Activated CD4-positive, alpha-beta T cell treated with anti-CD3 and anti-CD28 coated beads, Interleukin-10, Interleukin-2, amounts not matched to agents 100 ng/mL and 50 ng/mL, durations not matched to agents 16 hours and 8 hours (primary cell): ENCODE measurements around the gene PARL.
"Not testable (repeated sequence)": the region's sequence is repeated elsewhere in the genome, so short reads cannot be mapped to it uniquely, and the experiment has no call there.

Experiments
- DNase-seq: peaks from one replicate; pipeline ENCODE4 v3.0.0-alpha.2; 2020

The PARL gene

GRCh38 chr3:183816681-183817510 is 67.8 kb downstream of the PARL start:
- no peak for DNase-seq

GRCh38 chr3:183815951-183816475 is 68.7 kb downstream of the PARL start:
- DNase-seq: no peak

GRCh38 chr3:183815563-183815940 is 69.1 kb downstream of the PARL start:
- DNase-seq: no peak

GRCh38 chr3:183814240-183814639 is 70.4 kb downstream of the PARL start:
- DNase-seq: no peak

DNA sequence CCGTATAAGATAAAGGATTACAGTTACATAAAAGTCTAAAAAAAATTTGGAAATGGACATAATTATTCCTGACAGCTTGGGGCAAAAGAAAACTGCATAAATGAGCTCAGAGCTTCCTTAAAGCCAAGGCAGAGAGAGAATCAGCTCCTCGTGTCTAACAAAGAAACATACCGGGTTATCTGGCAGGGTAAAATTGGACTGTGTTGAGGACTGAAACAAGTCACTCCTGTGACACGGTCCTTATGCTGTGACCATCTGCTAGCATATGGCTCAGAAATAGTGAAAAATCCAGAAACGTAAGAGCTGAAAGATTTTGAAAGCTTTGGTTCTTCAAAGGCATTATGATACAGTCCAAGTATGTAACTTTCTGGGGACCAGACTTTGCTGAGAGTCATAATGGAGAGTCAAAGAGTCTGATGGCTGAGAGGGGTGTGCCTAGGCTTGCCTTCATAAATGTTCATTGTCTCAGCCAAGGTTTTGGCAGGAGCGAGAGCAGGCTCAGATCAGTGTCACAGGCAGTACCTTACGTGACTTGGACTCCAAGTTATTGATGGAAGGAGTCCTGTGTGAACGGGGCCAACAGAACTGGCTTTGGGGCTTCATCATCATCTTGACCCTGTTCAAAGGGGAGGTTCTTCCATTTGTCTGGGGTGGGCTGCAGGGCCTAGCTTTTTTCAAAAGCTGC is 71.8 kb downstream of the PARL start:
- no peak for DNase-seq

- no peak for DNase-seq
Observed at GRCh38 chr3:183811638-183812037, 73.0 kb downstream of the PARL start.

GRCh38 chr3:183810643-183811594 is 73.8 kb downstream of the PARL start:
- DNase-seq: no peak

- DNase-seq: no peak
Observed at GRCh38 chr3:183809270-183809669, 75.4 kb downstream of the PARL start.

DNA sequence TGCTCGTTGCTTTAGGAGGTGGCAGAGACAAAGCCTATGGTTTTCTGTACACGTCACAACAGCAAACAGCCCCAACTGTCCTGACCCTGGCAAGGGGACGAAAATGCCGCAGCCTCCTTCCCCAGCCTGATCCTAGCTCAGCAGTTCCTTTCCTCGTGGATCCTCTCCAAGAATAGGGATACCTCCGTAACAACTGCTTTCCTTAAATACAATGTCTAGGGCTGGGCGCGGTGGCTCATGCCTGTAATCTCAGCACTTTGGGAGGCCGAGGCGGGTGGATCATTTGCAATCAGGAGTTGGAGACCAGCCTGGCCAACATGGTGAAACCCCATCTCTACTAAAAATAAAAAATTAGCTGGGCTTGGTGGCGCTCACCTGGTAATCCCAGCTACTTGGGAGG is 76.3 kb downstream of the PARL start:
- DNase-seq: no peak

DNA sequence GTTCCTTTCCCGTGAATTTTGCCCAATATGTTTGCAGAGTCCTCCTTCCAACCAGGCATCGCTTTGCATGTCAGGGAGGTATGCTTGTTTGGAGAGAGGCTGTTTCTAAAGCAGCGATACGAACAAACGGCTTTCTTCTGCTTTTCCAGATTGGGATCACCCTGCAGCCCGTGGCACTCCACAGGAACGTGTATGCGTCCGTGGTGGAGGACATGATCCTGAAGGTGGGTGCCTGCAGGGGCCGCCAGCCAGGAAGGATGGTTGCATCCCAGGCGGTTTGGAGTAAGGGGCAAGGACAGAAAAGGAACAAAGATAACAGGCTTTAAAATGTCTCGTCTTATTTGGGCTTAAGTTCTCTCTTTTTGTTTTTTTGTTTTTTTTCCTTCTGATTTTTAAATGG is 76.8 kb downstream of the PARL start:
- no peak for DNase-seq

GRCh38 chr3:183807209-183807728 is 77.4 kb downstream of the PARL start:
- no peak for DNase-seq

GRCh38 chr3:183802989-183803388 is 81.7 kb downstream of the PARL start:
- no peak for DNase-seq

- no peak for DNase-seq
Observed at GRCh38 chr3:183801601-183802000, 83.1 kb downstream of the PARL start.

DNA sequence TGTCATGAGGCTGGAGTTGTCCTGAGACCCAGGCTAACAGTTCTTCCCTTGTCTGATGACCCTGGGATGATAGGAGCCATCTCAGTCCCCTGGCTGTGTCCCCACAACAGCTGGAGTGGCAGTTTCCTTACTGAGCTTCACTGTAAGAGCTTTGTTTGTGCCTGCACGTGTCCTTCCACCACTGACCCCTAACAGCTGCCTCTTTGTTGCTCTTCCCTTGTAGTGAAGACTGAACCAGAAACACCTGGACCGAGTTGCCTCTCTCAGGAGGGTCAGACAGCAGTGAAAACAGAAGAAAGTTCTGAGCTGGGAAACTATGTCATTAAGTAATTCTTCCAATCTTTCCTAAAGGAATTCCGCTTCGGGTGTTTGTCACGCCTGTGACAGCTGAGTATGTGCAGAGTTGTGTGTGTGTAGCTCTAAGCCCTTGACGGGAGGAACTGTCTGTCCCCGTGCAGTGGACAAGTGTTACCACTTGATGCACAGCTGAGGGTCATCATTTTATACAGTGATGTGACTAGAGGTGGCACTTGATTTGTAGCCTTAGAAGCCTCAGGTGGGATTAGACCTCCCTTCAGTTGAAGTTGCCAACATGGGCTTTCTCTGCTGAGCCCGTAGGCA is 84.3 kb downstream of the PARL start:
- DNase-seq: no peak

- no peak for DNase-seq
Observed at GRCh38 chr3:183799461-183799860, 85.2 kb downstream of the PARL start.

GRCh38 chr3:183797996-183798395 is 86.7 kb downstream of the PARL start:
- no peak for DNase-seq

- DNase-seq: no peak
Observed at GRCh38 chr3:183796372-183796771, 88.3 kb downstream of the PARL start.

DNA sequence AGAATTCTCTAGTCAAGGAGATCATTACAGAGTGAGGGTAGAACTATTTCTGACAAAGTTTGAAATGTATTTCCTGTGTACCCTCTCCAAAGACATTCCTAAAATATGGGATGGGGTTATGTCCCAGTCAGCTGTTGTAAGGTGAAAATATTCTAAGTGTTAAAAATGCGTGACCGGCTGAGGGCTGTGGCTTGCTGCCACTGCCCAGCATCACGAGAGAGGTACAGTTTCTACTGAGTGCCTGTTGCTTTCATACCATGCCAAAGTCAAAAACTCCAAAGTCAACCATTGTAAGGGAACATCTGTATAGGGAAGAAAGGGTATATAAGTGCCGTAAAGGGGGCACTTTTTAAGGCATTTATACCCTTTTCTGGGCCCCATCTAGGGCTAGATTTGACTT is 90.2 kb downstream of the PARL start:
- no peak for DNase-seq

DNA sequence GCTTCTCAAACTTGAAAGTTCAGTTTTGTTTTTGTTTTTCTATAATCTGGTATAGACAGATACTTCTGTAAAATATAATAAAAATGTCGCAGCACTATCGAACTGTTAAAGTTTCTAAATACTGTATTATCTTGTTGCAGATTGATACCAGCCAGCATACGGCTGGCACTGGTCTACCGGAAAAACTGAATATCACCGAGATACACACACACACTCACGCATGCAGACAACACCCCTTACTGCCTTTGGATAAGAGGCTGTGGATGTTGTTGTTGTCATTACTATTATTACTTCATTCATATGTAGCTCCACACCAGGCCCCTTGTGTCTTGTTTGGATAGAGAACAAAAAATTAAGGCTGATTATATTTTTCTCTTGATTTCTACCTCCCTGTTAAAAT is 91.7 kb downstream of the PARL start:
- no peak for DNase-seq

- no peak for DNase-seq
Observed at GRCh38 chr3:183790700-183791099, 94.0 kb downstream of the PARL start.

GRCh38 chr3:183789826-183790225 is 94.9 kb downstream of the PARL start:
- no peak for DNase-seq

GRCh38 chr3:183784503-183784902 is 100.2 kb downstream of the PARL start:
- not testable (repeated sequence) for DNase-seq
